SU-DHL-6 (cell line): ENCODE measurements around the gene CHCHD10.

ENCODE experiments used
- EZH2phosphoT487 ChIP-seq: fragments of 200-600 bp; sonication (generic), shearing (Covaris generic); conservative IDR thresholded peaks from 2 replicates; pipeline ENCODE4 v1.6.1; 2018; ENCODE audit warnings: mild to moderate bottlenecking, antibody characterized with exemption, low read length, moderate library complexity, mixed read lengths
- TF ChIP-seq, protein P1 (sequence below): fragments of 200-600 bp; sonication (generic); IDR thresholded peaks from one replicate; pipeline ENCODE4 v1.5.1; 2017; ENCODE audit warnings: antibody characterized with exemption, mild to moderate bottlenecking, low read length, moderate library complexity; ENCODE audit not compliant: insufficient read depth, poor library complexity, severe bottlenecking

GRCh38 chr22:23812378-23812777 lies 44.6 kb upstream of the CHCHD10 start:
- TF ChIP-seq, protein P1, sequence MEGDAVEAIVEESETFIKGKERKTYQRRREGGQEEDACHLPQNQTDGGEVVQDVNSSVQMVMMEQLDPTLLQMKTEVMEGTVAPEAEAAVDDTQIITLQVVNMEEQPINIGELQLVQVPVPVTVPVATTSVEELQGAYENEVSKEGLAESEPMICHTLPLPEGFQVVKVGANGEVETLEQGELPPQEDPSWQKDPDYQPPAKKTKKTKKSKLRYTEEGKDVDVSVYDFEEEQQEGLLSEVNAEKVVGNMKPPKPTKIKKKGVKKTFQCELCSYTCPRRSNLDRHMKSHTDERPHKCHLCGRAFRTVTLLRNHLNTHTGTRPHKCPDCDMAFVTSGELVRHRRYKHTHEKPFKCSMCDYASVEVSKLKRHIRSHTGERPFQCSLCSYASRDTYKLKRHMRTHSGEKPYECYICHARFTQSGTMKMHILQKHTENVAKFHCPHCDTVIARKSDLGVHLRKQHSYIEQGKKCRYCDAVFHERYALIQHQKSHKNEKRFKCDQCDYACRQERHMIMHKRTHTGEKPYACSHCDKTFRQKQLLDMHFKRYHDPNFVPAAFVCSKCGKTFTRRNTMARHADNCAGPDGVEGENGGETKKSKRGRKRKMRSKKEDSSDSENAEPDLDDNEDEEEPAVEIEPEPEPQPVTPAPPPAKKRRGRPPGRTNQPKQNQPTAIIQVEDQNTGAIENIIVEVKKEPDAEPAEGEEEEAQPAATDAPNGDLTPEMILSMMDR = no peak
- TF ChIP-seq EZH2phosphoT487 = no peak
